Activated CD8-positive, alpha-beta T cell treated with anti-CD3 and anti-CD28 coated beads for 36 hours (primary cell): Measurements from ENCODE around the gene TMEM247. TPM values are rescaled to one million over a fixed set of nuclear protein-coding genes. Genes with fewer than 3 reads are reported as not detected.

Source experiments
- ATAC-seq: fragments of 200-7000 bp; cut with Tn5 transposase; one replicate; pipeline ENCODE4 v1.10.0; 2021; ENCODE audit warnings: mild to moderate bottlenecking, moderate library complexity
- CTCF ChIA-PET: fragments of 350-600 bp; sonication (Branson Sonifier 250); formaldehyde crosslinking; loops from one replicate; lab custom pipeline; 2021; ENCODE audit warnings: antibody characterized with exemption; lab: Charles Lee
- POLR2A ChIA-PET: fragments of 350-600 bp; sonication (Branson Sonifier 250); formaldehyde crosslinking; loops from one replicate; lab custom pipeline; 2021; ENCODE audit warnings: antibody characterized with exemption; lab: Charles Lee
- DNase-seq: peaks from one replicate; pipeline ENCODE4 v3.0.0-alpha.2; 2020
- H3K27ac Mint-ChIP-seq: one replicate; pipeline ENCODE4 v1.8.0; 2021; ENCODE audit warnings: mild to moderate bottlenecking, mixed read lengths
- H3K27me3 Mint-ChIP-seq: one replicate; pipeline ENCODE4 v1.8.0; 2021; ENCODE audit warnings: mixed read lengths
- H3K36me3 Mint-ChIP-seq: one replicate; pipeline ENCODE4 v1.8.0; 2021; ENCODE audit warnings: low read depth, mixed read lengths
- H3K4me1 Mint-ChIP-seq: one replicate; pipeline ENCODE4 v1.8.0; 2021; ENCODE audit warnings: low read depth, mixed read lengths
- H3K4me3 Mint-ChIP-seq: one replicate; pipeline ENCODE4 v1.8.0; 2021; ENCODE audit warnings: mild to moderate bottlenecking, moderate library complexity, mixed read lengths
- H3K9me3 Mint-ChIP-seq: one replicate; pipeline ENCODE4 v1.8.0; 2021; ENCODE audit warnings: mixed read lengths
- CTCF ChIP-seq: fragments of 200-600 bp; IDR thresholded peaks from one replicate; pipeline ENCODE4 v1.8.0; 2022; ENCODE audit warnings: antibody characterized with exemption, mild to moderate bottlenecking
- intact Hi-C: fragments of 100-400 bp; cut with micrococcal nuclease; formaldehyde crosslinking; loops from one replicate; pipeline ENCODE4 v1.10.0; 2022
- total RNA-seq, 2 experiments: library from RNA; stranded (reverse); gene quantifications; one replicate each; pipeline ENCODE4 v1.2.3, GENCODE V29; 2021

The TMEM247 gene
- total RNA-seq, 2 experiments from 2014 or later, result not detected

GRCh38 chr2:46446871-46447568 lies 32.3 kb upstream of the TMEM247 start:
- ATAC-seq, result no peak
- Mint-ChIP-seq H3K27me3 (no peaks in the 10 kb centered on the region), H3K4me3 (no peak overlapping the region), H3K4me1 (no peaks in the 10 kb centered on the region), H3K9me3 (peaks cover 8% of the 10 kb centered on the region), H3K27ac (no peak overlapping the region), H3K36me3 (no peaks in the 10 kb centered on the region)
- POLR2A ChIA-PET, result no interaction called here
- intact Hi-C loops, result no loop called here
- no peak for DNase-seq
- no peak for TF ChIP-seq CTCF
- CTCF ChIA-PET, result interaction anchor here (1.9 kb wide), 1 partner anchor 384 kb away, joined by 4 read pairs; no protein-coding TSS in a partner anchor

- DNase-seq, result no peak
- H3K27me3 Mint-ChIP-seq, result no peaks in the 10 kb centered on the region
- no peak overlapping the region for H3K4me3 Mint-ChIP-seq
- ChIA-PET CTCF (no interaction called here), POLR2A (no interaction called here)
- peaks cover 8% of the 10 kb centered on the region for H3K9me3 Mint-ChIP-seq
- no peak for TF ChIP-seq CTCF
- no peak overlapping the region for H3K27ac Mint-ChIP-seq
- intact Hi-C loops, result no loop called here
- H3K36me3 Mint-ChIP-seq, result no peaks in the 10 kb centered on the region
- ATAC-seq, result no peak
- H3K4me1 Mint-ChIP-seq, result no peaks in the 10 kb centered on the region
Observed at GRCh38 chr2:46447649-46448048, 31.7 kb upstream of the TMEM247 start.

- DNase-seq, result no peak
- H3K4me3 Mint-ChIP-seq, result no peak overlapping the region
- H3K9me3 Mint-ChIP-seq, result peaks cover 8% of the 10 kb centered on the region
- H3K27ac Mint-ChIP-seq, result no peak overlapping the region
- H3K36me3 Mint-ChIP-seq, result no peaks in the 10 kb centered on the region
- ChIA-PET POLR2A (no interaction called here), CTCF (no interaction called here)
- intact Hi-C loops, result no loop called here
- no peak for TF ChIP-seq CTCF
- H3K27me3 Mint-ChIP-seq, result no peaks in the 10 kb centered on the region
- ATAC-seq, result no peak
- no peaks in the 10 kb centered on the region for H3K4me1 Mint-ChIP-seq
Observed at GRCh38 chr2:46448111-46448510, 31.3 kb upstream of the TMEM247 start.

- intact Hi-C loops, result no loop called here
- POLR2A ChIA-PET, result no interaction called here
Observed at GRCh38 chr2:46448641-46449040, 30.7 kb upstream of the TMEM247 start.

More at GRCh38 chr2:46448641-46449040, 30.7 kb upstream of the TMEM247 start:
- Mint-ChIP-seq H3K4me3 (no peak overlapping the region), H3K4me1 (no peaks in the 10 kb centered on the region), H3K27ac (no peak overlapping the region), H3K36me3 (no peaks in the 10 kb centered on the region), H3K9me3 (peaks cover 8% of the 10 kb centered on the region), H3K27me3 (no peaks in the 10 kb centered on the region)
- DNase-seq (no peak), ATAC-seq (no peak)
- CTCF ChIA-PET, result interaction anchor here (1.1 kb wide), 1 partner anchor 10 kb away, joined by 3 read pairs; no protein-coding TSS in a partner anchor
- TF ChIP-seq CTCF, result no peak
